GM18517 (cell line): Measurements from ENCODE around the gene SBNO2.

Experiments
- ATAC-seq: cut with Tn5 transposase; IDR thresholded peaks from one replicate; pipeline ENCODE4 v1.9.1; 2021; ENCODE audit warnings: mild to moderate bottlenecking, moderate library complexity; ENCODE audit not compliant: unreplicated experiment

The SBNO2 gene

DNA sequence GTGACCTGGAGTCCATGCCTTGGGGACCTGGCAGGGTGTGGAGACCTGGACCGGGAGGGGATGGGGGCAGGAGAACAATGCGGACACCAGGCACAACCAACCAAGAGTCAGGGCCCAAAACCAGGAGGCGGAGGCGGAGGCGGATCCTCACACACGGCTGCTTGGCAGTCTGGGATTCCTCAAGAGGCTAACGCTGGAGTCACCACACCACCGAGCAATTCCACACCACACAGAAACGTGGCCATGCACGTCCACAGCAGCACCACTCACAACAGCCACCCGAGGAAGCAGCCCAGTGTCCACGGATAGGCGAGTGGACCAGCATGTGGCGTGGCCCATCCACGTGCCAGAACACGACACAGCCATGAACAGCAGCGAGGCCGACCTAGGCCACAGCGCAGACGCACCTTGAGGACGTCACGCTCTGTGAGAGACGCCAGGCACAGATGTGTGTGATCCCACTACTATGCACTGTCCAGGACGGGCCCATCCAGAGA, 17.7 kb downstream of the SBNO2 start:
- no peak for ATAC-seq

DNA sequence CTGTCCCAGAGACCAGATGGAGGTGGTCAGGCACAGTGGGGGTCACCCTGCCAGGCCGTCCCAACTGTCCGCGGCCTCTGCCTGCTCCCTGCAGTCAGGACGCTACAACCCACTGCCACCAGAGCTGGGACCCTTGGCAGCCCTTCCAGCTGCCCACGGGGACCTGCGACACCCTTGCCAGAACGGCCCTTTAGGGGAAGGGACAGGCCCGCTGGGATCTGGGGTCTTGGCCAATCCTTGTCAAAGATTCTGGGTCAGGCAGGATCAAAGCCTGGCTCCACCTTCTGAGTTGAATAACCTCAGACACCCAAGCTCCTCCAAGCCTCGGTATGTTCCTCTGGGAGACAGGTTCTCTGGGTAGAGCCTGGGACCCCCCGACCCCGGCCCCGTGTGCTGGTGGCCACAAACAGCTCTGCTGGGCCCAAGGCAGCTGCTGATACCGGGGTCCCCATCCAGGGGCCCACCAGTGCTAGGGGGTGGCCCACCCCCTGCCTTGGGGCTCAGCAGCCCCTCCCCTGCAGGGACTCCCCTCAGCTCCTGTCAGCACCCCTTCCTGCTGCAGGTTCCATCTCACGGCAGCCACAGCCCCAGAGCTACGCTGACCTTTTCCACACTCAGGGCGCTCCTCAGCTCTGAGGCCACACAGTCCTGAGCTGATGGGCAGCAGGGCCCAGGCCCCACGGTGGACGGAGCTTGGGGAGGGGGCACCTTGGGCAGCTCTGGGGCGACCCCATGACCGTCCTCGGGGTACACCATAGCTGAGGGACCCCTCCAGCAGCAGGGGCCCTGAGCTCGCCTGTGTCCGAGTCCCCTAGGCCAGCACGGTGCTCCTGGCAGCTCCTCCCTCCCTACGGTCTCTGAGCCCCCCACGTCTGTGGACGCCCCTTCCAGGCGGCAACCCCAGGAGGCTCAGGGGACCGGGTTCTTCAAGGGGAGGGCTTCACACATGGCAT, 18.4 kb downstream of the SBNO2 start:
- no peak for ATAC-seq

DNA sequence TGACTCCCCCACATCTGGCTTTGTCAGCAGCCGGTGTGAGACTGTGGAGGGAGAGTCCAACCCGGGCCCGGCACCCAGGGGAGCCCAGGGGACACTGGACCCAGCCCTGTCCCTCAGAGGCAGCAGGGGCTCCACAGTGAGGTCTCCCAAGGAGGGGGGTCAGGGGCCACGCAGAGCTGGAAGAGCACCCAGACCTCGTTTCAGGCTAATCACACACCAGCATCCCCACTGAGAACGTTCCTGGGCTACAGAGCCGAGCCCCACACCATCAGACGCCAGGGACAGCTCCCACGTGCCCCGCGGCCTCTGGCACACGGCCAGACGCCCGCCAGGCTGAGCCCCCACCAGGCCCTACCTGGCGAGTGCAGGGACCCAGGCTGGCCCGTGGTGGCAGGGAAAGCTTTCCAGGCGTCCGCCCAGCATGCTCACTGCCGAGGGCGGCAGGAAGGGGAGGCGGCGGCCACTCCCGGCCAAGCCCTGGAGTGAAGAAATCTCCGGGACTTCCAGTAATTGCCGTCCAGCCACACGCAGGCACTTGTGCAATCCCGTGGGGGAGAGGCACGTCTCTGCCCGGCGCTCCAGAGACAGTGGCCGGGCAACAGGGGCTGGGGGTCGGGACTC, 19.2 kb downstream of the SBNO2 start:
- no peak for ATAC-seq

DNA sequence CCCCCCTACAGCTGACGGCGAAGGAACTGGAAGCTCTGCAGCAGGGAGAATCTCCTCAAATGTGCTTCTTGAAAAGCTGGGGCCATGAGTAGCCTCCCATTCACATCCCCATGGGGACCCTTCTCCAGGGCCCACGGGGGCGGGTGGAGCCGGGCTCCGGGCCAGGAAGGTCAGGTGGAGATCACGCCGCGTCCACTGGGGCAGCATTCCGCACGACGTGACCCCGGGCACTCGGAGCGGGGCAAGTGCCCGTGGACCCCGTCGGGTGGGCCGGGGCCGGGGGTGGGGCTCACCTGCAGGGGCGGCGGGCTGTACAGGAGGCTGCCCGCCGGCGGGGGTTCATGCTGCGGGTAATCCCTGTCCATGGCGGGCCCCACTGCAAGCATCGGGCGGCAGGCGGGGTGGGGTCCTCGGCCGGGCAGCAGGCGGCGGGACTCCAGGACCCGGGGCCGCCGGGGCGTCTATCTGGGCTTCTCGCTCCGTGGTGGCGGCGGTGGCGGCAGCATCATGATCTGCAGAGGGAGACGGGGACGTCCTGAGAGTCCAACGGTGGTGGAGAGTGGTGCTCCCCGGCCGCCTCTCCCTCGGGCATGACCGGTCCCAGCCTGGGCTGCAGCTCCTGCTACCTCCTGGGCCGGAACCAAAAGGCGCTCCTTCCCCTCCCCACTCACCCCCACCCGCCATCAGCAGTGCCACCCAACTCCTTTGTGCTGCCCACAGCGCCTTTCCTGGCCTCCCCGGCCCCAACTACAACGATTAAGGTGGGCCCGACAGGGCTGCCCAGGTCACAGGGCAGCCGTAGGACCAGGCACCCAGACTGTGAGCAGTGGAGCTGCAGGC, 20.0 kb downstream of the SBNO2 start:
- ATAC-seq: no peak

DNA sequence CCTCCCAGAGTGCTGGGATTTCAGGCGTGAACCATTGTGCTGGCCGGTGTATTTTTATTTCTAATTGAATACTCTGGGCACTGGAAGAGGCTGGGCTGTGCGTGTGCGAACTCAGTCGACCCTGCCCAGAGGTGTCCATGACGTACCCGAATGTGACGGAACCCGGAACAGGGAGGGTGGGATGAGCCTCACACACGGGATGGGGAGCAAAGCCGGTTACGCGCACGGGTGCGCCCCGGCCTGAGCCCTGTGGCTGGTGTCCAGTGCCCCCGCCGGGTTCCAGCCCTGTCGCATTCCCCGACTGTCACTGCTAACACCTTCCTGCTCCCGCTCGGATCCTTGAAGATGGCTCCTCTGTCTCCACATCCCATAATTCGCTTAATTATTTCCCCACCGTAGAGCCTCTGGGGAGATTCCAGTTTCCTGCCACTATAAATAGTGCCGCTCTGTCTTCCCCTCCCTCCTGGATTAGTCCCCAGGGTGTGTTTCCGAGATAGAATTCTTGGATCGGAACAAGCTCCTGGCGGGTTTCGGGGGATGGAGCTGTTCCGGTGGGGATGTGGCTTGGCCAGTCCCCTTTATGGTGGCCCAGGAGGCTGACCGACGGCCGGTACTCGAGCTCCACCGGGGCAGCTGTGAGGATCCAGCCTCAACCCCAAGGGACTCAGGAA, 22.0 kb downstream of the SBNO2 start:
- no peak for ATAC-seq

DNA sequence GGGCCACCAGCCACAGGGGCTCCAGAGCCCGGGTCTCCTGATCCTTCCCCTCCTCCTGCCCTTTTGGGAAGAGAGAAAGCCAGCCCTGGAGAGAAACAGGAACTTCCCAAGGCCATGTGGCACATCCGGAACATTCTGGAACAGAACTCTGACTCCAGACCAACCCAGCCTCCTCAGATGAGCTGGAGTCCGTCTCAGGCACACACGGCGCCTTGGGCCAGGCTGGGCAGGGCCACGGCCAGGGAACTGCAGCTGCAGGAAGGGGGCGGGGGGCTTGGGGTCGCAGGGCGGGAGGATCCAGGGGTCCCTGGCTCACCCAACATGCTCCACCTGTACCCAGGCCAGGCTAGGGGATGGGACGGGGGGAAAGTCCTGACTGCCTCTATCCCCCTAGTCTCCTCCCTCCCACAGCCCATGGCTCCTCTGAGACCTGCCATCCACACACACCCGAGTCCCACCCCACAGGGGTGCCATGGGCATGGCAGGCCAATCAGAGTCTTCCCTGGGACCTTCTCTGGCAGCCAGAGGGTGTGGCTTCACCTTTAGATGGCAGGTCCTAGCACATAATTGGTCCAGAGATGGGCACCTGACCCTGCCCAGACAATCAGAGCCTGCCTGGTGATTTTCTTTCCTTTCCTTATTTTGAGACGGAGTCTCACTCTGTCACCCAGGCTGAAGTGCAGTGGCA, 22.9 kb downstream of the SBNO2 start:
- no peak for ATAC-seq

DNA sequence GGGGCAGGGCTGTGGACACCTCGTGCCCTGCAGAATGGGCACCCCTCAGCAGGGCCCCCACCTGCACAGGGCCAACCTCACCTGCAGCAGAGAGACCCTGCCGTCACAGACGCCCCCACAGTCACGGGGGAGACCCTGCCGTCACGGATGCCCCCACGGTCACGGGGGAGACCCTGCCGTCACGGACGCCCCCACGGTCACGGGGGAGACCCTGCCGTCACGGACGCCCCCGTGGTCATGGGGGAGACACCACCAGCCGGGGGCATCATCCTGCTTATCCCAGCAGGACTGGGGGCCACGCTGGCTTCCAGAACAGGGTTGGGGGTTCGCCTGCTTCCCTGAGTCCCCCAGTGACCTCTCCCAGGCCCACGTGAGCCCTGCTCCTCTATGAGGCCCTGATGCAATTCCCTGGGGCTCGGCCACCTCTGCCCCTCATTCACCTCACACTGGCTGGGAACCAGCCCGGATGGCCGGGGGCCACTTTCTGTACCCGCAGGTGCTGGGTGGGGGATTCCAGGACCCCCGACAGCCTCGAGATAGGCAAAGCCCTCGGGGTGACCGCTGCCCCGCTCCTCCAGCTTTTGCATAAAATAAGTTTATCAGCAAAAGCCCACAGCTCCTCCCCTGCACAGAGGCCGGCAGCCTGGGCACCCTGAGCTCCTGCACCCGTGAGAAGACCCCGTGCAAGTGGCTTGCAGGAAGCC, 23.6 kb downstream of the SBNO2 start:
- no peak for ATAC-seq

GRCh38 chr19:1149259-1150045, 24.6 kb downstream of the SBNO2 start:
- no peak for ATAC-seq

- ATAC-seq: no peak
These were observed 26.0 kb downstream of the SBNO2 start for GRCh38 chr19:1147934-1148549.

- no peak for ATAC-seq
These were observed 26.9 kb downstream of the SBNO2 start for GRCh38 chr19:1146858-1147780.

GRCh38 chr19:1146412-1146699, 27.7 kb downstream of the SBNO2 start:
- no peak for ATAC-seq

DNA sequence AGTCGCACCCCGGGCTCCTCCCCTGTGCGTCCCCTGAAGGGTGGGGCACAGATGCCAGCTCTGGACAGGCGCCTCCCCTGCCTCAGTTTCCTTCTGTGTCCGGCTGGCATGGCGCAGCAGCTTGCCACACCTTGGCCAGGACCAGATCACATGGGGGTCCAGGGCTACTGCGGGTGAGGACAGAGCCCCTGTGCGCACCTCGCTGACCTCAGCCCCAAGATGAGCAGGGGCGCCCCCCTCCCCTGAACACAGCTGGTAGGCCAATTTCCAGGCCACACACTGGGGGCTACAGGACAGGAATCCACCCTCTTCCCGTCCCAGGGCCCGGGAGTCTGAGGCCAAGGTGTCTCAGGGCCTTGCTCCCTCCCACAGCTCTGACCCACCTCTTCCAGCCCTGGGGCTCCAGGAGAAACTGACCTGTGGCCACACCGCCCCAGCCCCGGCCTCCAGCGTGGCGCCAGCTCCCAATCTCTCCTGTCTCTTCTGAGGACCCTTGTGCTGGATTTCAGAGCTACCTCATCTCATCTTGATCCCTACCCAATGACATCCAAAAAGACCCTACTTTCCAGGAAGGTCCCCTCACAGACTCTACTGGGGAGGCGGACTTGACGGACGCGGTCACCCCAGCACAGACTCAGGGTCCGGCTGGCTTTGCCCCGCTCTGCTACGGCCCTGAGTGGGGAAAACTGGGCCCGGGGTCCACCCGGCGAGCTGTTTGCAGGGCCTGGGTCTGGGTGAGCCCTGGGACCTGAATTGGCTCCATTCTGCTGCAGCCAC, 28.2 kb downstream of the SBNO2 start:
- ATAC-seq: no peak

DNA sequence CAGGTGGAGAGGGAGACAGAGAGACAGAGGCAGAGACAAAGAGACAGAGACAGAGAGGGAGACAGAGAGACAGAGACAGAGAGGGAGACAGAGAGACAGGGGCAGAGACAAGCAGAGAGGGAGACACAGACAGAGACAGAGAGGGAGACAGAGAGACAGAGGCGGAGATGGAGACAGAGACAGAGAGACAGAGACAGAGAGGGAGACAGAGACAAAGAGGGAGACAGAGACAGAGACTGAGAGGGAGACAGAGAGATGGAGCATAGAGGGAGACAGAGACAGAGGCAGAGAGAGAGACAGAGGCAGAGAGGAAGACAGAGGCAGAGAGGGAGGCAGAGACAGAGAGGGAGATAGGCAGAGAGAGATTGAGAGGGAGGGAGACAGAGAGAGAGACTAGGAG, 29.3 kb downstream of the SBNO2 start:
- ATAC-seq: no peak

- ATAC-seq: no peak
These were observed 30.2 kb downstream of the SBNO2 start for GRCh38 chr19:1143828-1144399.

DNA sequence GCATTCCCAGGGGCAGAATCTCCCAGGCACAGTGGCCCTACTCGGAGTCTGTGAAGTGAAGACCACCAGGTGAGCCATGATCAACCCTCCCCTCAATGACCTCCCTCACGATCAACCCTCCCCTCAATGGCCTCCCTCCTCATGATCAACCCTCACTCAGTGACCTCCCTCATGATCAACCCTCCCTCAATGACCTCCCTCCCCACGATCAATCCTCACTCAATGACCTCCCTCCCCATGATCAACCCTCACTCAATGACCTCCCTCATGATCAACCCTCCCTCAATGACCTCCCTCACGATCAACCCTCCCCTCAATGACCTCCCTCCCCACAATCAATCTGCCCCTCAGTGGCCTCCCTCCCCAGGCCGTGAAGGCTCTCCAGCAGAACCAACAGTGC, 32.1 kb downstream of the SBNO2 start:
- no peak for ATAC-seq

- ATAC-seq: no peak
These were observed 33.6 kb downstream of the SBNO2 start for GRCh38 chr19:1140272-1141027.
